ENCODE data around the gene SLIT1. TPM values are rescaled to one million over a fixed set of nuclear protein-coding genes. Genes with fewer than 3 reads are reported as not detected.

Gene SLIT1
- polyA plus RNA-seq, 1 donor from 2014 or later: 9.5 TPM

GRCh38 chr10:97062456-97062855, 123.3 kb downstream of the SLIT1 start:
- no peak overlapping the region for H3K9ac ChIP-seq (ENCODE audit: low read length)
- no peaks in the 10 kb centered on the region for H3K9me2 ChIP-seq (ENCODE audit: insufficient read depth, low read length)
- no peaks in the 10 kb centered on the region for H3K36me3 ChIP-seq (ENCODE audit: insufficient read depth, low read length)
- no peak for TF ChIP-seq EP300 (conservative IDR thresholded peaks at IDR 0.05; ENCODE audit: poor library complexity, severe bottlenecking)
- TF ChIP-seq CTCF (IDR thresholded peaks at IDR 0.05; ENCODE audit: poor library complexity, severe bottlenecking): no peak
- no peak for TF ChIP-seq REST (IDR thresholded peaks at IDR 0.05; ENCODE audit: borderline replicate concordance)
- no peak for TF ChIP-seq POLR2AphosphoS5 (IDR thresholded peaks at IDR 0.05)
- no peak for TF ChIP-seq EZH2 (IDR thresholded peaks at IDR 0.05; ENCODE audit: borderline replicate concordance, insufficient read depth, low read length, poor library complexity, severe bottlenecking)
- TF ChIP-seq SMC3 (conservative IDR thresholded peaks at IDR 0.05; ENCODE audit: poor library complexity): no peak
- TF ChIP-seq TAF1 (IDR thresholded peaks at IDR 0.05; ENCODE audit: low read depth): no peak
- no peak for TF ChIP-seq RAD21 (conservative IDR thresholded peaks at IDR 0.05)
- TF ChIP-seq MXI1 (conservative IDR thresholded peaks at IDR 0.05; ENCODE audit: poor library complexity, severe bottlenecking): no peak
- H3K9me3 ChIP-seq (ENCODE audit: low read length): no peaks in the 10 kb centered on the region
- no peaks in the 10 kb centered on the region for H3K79me2 ChIP-seq (replicated peaks; ENCODE audit: insufficient read depth, low read length)
- no peak overlapping the region for H3K27ac ChIP-seq (ENCODE audit: low read length)
- no peak overlapping the region for H2AFZ ChIP-seq (ENCODE audit: low read depth, low read length)
- H3K4me3 ChIP-seq (ENCODE audit: low read length): no peak overlapping the region
- no peaks in the 10 kb centered on the region for H4K20me1 ChIP-seq (ENCODE audit: insufficient read depth)
- H3K4me2 ChIP-seq (ENCODE audit: low read length): no peak overlapping the region
- no peaks in the 10 kb centered on the region for H3K27me3 ChIP-seq (ENCODE audit: insufficient read depth, low read depth, low read length)
- H3F3A ChIP-seq (ENCODE audit: insufficient read depth, low read length, poor library complexity, severe bottlenecking): no peaks in the 10 kb centered on the region

- H3K9me3 ChIP-seq (ENCODE audit: low read length): no peaks in the 10 kb centered on the region
- H3K4me3 ChIP-seq (ENCODE audit: low read length): no peak overlapping the region
- H3K27me3 ChIP-seq (ENCODE audit: insufficient read depth, low read depth, low read length): no peaks in the 10 kb centered on the region
- TF ChIP-seq SMC3 (conservative IDR thresholded peaks at IDR 0.05; ENCODE audit: poor library complexity) (no peak), CTCF (IDR thresholded peaks at IDR 0.05; ENCODE audit: poor library complexity, severe bottlenecking) (no peak), EZH2 (IDR thresholded peaks at IDR 0.05; ENCODE audit: borderline replicate concordance, insufficient read depth, low read length, poor library complexity, severe bottlenecking) (no peak), REST (IDR thresholded peaks at IDR 0.05; ENCODE audit: borderline replicate concordance) (no peak), RAD21 (conservative IDR thresholded peaks at IDR 0.05) (no peak), MXI1 (conservative IDR thresholded peaks at IDR 0.05; ENCODE audit: poor library complexity, severe bottlenecking) (no peak), POLR2AphosphoS5 (IDR thresholded peaks at IDR 0.05) (no peak)
- no peak overlapping the region for H3K9ac ChIP-seq (ENCODE audit: low read length)
- H4K20me1 ChIP-seq (ENCODE audit: insufficient read depth): no peaks in the 10 kb centered on the region
- no peak overlapping the region for H3K27ac ChIP-seq (ENCODE audit: low read length)
- H2AFZ ChIP-seq (ENCODE audit: low read depth, low read length): no peak overlapping the region
- no peaks in the 10 kb centered on the region for H3K79me2 ChIP-seq (replicated peaks; ENCODE audit: insufficient read depth, low read length)
- no peaks in the 10 kb centered on the region for H3K36me3 ChIP-seq (ENCODE audit: insufficient read depth, low read length)
- H3F3A ChIP-seq (ENCODE audit: insufficient read depth, low read length, poor library complexity, severe bottlenecking): no peaks in the 10 kb centered on the region
- no peaks in the 10 kb centered on the region for H3K9me2 ChIP-seq (ENCODE audit: insufficient read depth, low read length)
- H3K4me2 ChIP-seq (ENCODE audit: low read length): no peak overlapping the region
These were observed 123.7 kb downstream of the SLIT1 start for GRCh38 chr10:97062046-97062445.

Data from neural cell (in vitro differentiated cells).